Adrenal gland (tissue), 5 donors: ENCODE measurements around the gene WDR6.

Experiments used
- CTCF ChIP-seq, 6 experiments: fragments of 450-650 bp in 4 of 6; fragments of 200-600 bp in 2 of 6; sonication (generic) in 1 of 6; IDR thresholded peaks; 1 replicate in 5 of 6; 2 replicates in 1 of 6; pipeline versions ENCODE4 v1.5.1 to v1.8.0; 2016 to 2021; ENCODE audit warnings: antibody characterized with exemption in 6 of 6, mild to moderate bottlenecking in 2 of 6, moderate library complexity in 1 of 6
- POLR2A ChIP-seq, 2 donors: fragments of 450-650 bp; IDR thresholded peaks; one replicate each; pipeline ENCODE4 v1.6.1; 2017; ENCODE audit warnings: antibody characterized with exemption in 2 of 2, mild to moderate bottlenecking in 2 of 2, moderate library complexity in 1 of 2
- donor health status: DM: no; HTN: no; CAD: no.

GRCh38 chr3:49029563-49029884, 22.3 kb downstream of the WDR6 start:
- TF ChIP-seq CTCF (IDR thresholded peaks at IDR 0.05) (no peak), POLR2A (IDR thresholded peaks at IDR 0.05) (no peak)
